Endothelial cell of umbilical vein (primary cell): ENCODE results near the gene CNTN5. TPM values are rescaled to one million over a fixed set of nuclear protein-coding genes. Genes with fewer than 3 reads are reported as not detected.

Experiments
- BruUV-seq: library from RNA; stranded (reverse); fragments of 400-500 nt; replicated peaks from 2 replicates; lab custom pipeline; 2021; lab: Mats Ljungman, UMichigan
- CTCF ChIA-PET: fragments of 300-600, 350-600 bp; sonication (Branson Sonifier 250); formaldehyde crosslinking; loops from one replicate; lab custom pipeline; 2021; ENCODE audit warnings: antibody characterized with exemption, inconsistent platforms; lab: Charles Lee
- POLR2A ChIA-PET: fragments of 300-600, 350-600 bp; sonication (Branson Sonifier 250); formaldehyde crosslinking; loops from one replicate; lab custom pipeline; 2021; ENCODE audit warnings: antibody characterized with exemption, inconsistent platforms; lab: Charles Lee
- DNase-seq: peaks from one replicate; pipeline ENCODE4 v3.0.0-alpha.2; 2011; ENCODE audit warnings: low read depth, low spot score
- FAIRE-seq: peaks from 2 replicates; lab custom pipeline; 2011; peaks lifted over from hg19 to GRCh38; lab: Jason Lieb, UNC
- H2AFZ ChIP-seq: 2 replicates; pipeline ENCODE4 v1.6.0; 2012; ENCODE audit warnings: low read depth, low read length, control low read depth, inconsistent platforms
- H3K27ac ChIP-seq: 2 replicates; pipeline ENCODE4 v1.5.1; 2011; ENCODE audit warnings: low read depth, mild to moderate bottlenecking, control low read depth, low read length, moderate library complexity; ENCODE audit not compliant: insufficient read depth
- H3K27me3 ChIP-seq, 2 experiments: 2 replicates each; pipeline versions ENCODE4 v1.6.0 to v1.6.1; 2011; ENCODE audit warnings: low read length in 2 of 2, mixed read lengths in 1 of 2; ENCODE audit not compliant: control insufficient read depth in 2 of 2, insufficient read depth in 2 of 2
- H3K36me3 ChIP-seq, 2 experiments: 2 replicates in 1 of 2; 3 replicates in 1 of 2; pipeline ENCODE4 v1.5.1; 2011; ENCODE audit warnings: low read length in 2 of 2, mild to moderate bottlenecking in 1 of 2, moderate library complexity in 1 of 2; ENCODE audit not compliant: control insufficient read depth in 2 of 2, insufficient read depth in 2 of 2; ENCODE audit errors: extremely low read depth in 1 of 2
- H3K4me1 ChIP-seq: 3 replicates; pipeline ENCODE4 v1.5.1; 2011; ENCODE audit warnings: mild to moderate bottlenecking, low read length; ENCODE audit not compliant: control insufficient read depth, insufficient read depth; ENCODE audit errors: extremely low read depth
- H3K4me2 ChIP-seq: 2 replicates; pipeline ENCODE4 v1.6.1; 2011; ENCODE audit warnings: low read length, control low read depth, mixed read lengths; ENCODE audit not compliant: insufficient read depth
- H3K4me3 ChIP-seq, 3 experiments: fragments of 200-600 bp in 1 of 3; sonication (generic), shearing (Covaris generic) in 1 of 3; replicated peaks in 1 of 3; 2 replicates each; pipeline ENCODE4 v1.5.1; 2011 to 2016; ENCODE audit warnings: control low read depth in 3 of 3, low read length in 3 of 3, mild to moderate bottlenecking in 2 of 3, inconsistent platforms in 1 of 3, low read depth in 1 of 3, moderate library complexity in 1 of 3; ENCODE audit not compliant: insufficient read depth in 1 of 3
- H3K79me2 ChIP-seq: 2 replicates; pipeline ENCODE4 v1.6.0; 2012; ENCODE audit warnings: low read length, inconsistent platforms; ENCODE audit not compliant: control insufficient read depth, insufficient read depth
- H3K9ac ChIP-seq: replicated peaks from 2 replicates; pipeline ENCODE3; 2011; ENCODE audit warnings: low read length, control low read depth; ENCODE audit not compliant: insufficient read depth; ENCODE audit errors: extremely low read depth
- H3K9me1 ChIP-seq: replicated peaks from 3 replicates; pipeline ENCODE4 v1.6.0; 2011; ENCODE audit warnings: mild to moderate bottlenecking, low read length; ENCODE audit not compliant: control insufficient read depth, insufficient read depth; ENCODE audit errors: extremely low read depth
- H3K9me3 ChIP-seq: replicated peaks from 2 replicates; pipeline ENCODE4 v1.5.1; 2012; ENCODE audit warnings: low read length, inconsistent platforms; ENCODE audit not compliant: control insufficient read depth, insufficient read depth
- H4K20me1 ChIP-seq: replicated peaks from 2 replicates; pipeline ENCODE3; 2011; ENCODE audit warnings: mild to moderate bottlenecking, low read length; ENCODE audit not compliant: control insufficient read depth, insufficient read depth; ENCODE audit errors: extremely low read depth
- EZH2 ChIP-seq: IDR thresholded peaks from 2 replicates; pipeline ENCODE4 v1.6.1; 2012; ENCODE audit warnings: borderline replicate concordance, low read depth, mild to moderate bottlenecking, moderate library complexity, low read length, inconsistent platforms; ENCODE audit not compliant: severe bottlenecking
- FOS ChIP-seq: IDR thresholded peaks from 2 replicates; pipeline ENCODE4 v1.6.1; 2011; ENCODE audit warnings: mild to moderate bottlenecking, low read length, moderate library complexity, borderline replicate concordance; ENCODE audit not compliant: insufficient read depth
- GATA2 ChIP-seq: IDR thresholded peaks from 2 replicates; pipeline ENCODE4 v1.7.0; 2011; ENCODE audit warnings: low read depth, mild to moderate bottlenecking, moderate library complexity, mixed read lengths, low read length; ENCODE audit not compliant: insufficient read length, insufficient read depth
- JUN ChIP-seq: IDR thresholded peaks from 2 replicates; pipeline ENCODE4 v1.6.1; 2011; ENCODE audit warnings: borderline replicate concordance, low read depth; ENCODE audit not compliant: insufficient read length, insufficient read depth
- MAX ChIP-seq: IDR thresholded peaks from 2 replicates; pipeline ENCODE4 v1.6.1; 2011; ENCODE audit not compliant: insufficient read depth, insufficient read length
- MYC ChIP-seq: IDR thresholded peaks from one replicate; pipeline ENCODE4 v1.6.1; 2011; ENCODE audit warnings: mild to moderate bottlenecking, low read depth, low read length
- POLR2AphosphoS5 ChIP-seq: IDR thresholded peaks from 2 replicates; pipeline ENCODE4 v1.6.1; 2012; ENCODE audit warnings: low read depth, mild to moderate bottlenecking, control low read depth, low read length, moderate library complexity; ENCODE audit not compliant: insufficient read depth
- dilution Hi-C: fragments of 300-500 bp; cut with MboI; formaldehyde crosslinking; loops from one replicate; pipeline ENCODE4 v1.15.0; 2019; ENCODE audit warnings: low sequenced_read_pairs; ENCODE audit not compliant: extremely low pct_ligation_motif_present
- intact Hi-C: fragments of 100-400 bp; cut with micrococcal nuclease; formaldehyde crosslinking; loops from one replicate; pipeline ENCODE4 v1.10.0; 2022
- polyA plus RNA-seq, 4 experiments: library from polyadenylated mRNA; depleted of rRNA in 3 of 4; stranded (reverse) in 3 of 4; unstranded in 1 of 4; fragments of >200 nt; gene quantifications; 2 replicates each; pipeline versions ENCODE4 v1.2.1 to v1.2.3, GENCODE V29; 2011 to 2012; ENCODE audit warnings: missing spikeins in 1 of 4
- total RNA-seq: library from RNA; stranded (reverse); gene quantifications from 2 replicates; pipeline ENCODE4 v1.2.3, GENCODE V29; 2021
- TF ChIP-seq, protein P1 (sequence below), 2 donors: IDR thresholded peaks; 1 replicate in 1 of 2; 2 replicates in 1 of 2; pipeline ENCODE4 v1.5.1; 2011; ENCODE audit warnings: low read length in 2 of 2, mild to moderate bottlenecking in 2 of 2, moderate library complexity in 2 of 2, control low read depth in 1 of 2, inconsistent platforms in 1 of 2, low read depth in 1 of 2; ENCODE audit not compliant: insufficient read depth in 1 of 2; ENCODE audit errors: extremely low read depth in 1 of 2

CNTN5 gene
- total and polyA plus RNA-seq, 2 donors (not counting 3 experiments of a cell fraction or from before 2014, with no cell fraction given) = not detected

GRCh38 chr11:99316776-99317520 lies 296.2 kb downstream of the CNTN5 start:
- DNase-seq (no peak), FAIRE-seq (no peak)
- intact Hi-C loops = no loop called here
- H3K79me2 ChIP-seq = no peaks in the 10 kb centered on the region
- H3K9ac ChIP-seq = no peak overlapping the region
- H3K4me3 ChIP-seq = no peak overlapping the region
- H3K27me3 ChIP-seq = no peaks in the 10 kb centered on the region
- no peaks in the 10 kb centered on the region for H3K4me1 ChIP-seq
- H3K27ac ChIP-seq = no peak overlapping the region
- no peaks in the 10 kb centered on the region for H3K36me3 ChIP-seq
- no peaks in the 10 kb centered on the region for H3K9me1 ChIP-seq
- TF ChIP-seq, protein P1, sequence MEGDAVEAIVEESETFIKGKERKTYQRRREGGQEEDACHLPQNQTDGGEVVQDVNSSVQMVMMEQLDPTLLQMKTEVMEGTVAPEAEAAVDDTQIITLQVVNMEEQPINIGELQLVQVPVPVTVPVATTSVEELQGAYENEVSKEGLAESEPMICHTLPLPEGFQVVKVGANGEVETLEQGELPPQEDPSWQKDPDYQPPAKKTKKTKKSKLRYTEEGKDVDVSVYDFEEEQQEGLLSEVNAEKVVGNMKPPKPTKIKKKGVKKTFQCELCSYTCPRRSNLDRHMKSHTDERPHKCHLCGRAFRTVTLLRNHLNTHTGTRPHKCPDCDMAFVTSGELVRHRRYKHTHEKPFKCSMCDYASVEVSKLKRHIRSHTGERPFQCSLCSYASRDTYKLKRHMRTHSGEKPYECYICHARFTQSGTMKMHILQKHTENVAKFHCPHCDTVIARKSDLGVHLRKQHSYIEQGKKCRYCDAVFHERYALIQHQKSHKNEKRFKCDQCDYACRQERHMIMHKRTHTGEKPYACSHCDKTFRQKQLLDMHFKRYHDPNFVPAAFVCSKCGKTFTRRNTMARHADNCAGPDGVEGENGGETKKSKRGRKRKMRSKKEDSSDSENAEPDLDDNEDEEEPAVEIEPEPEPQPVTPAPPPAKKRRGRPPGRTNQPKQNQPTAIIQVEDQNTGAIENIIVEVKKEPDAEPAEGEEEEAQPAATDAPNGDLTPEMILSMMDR (IDR thresholded peaks at IDR 0.05; ENCODE audit: extremely low read depth in 1 of 2, insufficient read depth in 1 of 2, low read depth in 1 of 2, low read length in 2 of 2) = no peak
- TF ChIP-seq JUN = no peak
- BruUV-seq = no TSS peak
- ChIA-PET POLR2A (no interaction called here), CTCF (no interaction called here)
- no peak overlapping the region for H2AFZ ChIP-seq
- no peak overlapping the region for H3K4me2 ChIP-seq
- dilution Hi-C loops = no loop called here
- no peaks in the 10 kb centered on the region for H4K20me1 ChIP-seq
- H3K9me3 ChIP-seq = no peaks in the 10 kb centered on the region

- H2AFZ ChIP-seq = no peak overlapping the region
- intact Hi-C loops (no loop called here), dilution Hi-C loops (no loop called here)
- no peak for TF ChIP-seq MAX
- no peak for TF ChIP-seq GATA2
- no peak for TF ChIP-seq POLR2AphosphoS5
- TF ChIP-seq FOS = no peak
- TF ChIP-seq MYC = no peak
- TF ChIP-seq, protein P1 (IDR thresholded peaks at IDR 0.05; ENCODE audit: extremely low read depth in 1 of 2, insufficient read depth in 1 of 2, low read depth in 1 of 2, low read length in 2 of 2) = no peak
- TF ChIP-seq EZH2 = no peak
- POLR2A ChIA-PET = no interaction called here
- no peaks in the 10 kb centered on the region for H4K20me1 ChIP-seq
- H3K4me1 ChIP-seq = no peaks in the 10 kb centered on the region
- no TSS peak for BruUV-seq
- no peak overlapping the region for H3K9ac ChIP-seq
- H3K27me3 ChIP-seq = no peaks in the 10 kb centered on the region
- no peak for FAIRE-seq
- DNase-seq = no peak
- no peaks in the 10 kb centered on the region for H3K9me1 ChIP-seq
- H3K4me2 ChIP-seq = no peak overlapping the region
- no peak overlapping the region for H3K27ac ChIP-seq
- CTCF ChIA-PET = no interaction called here
- no peaks in the 10 kb centered on the region for H3K36me3 ChIP-seq
- H3K79me2 ChIP-seq = no peaks in the 10 kb centered on the region
- no peaks in the 10 kb centered on the region for H3K9me3 ChIP-seq
- no peak overlapping the region for H3K4me3 ChIP-seq
These were observed 300.1 kb downstream of the CNTN5 start for GRCh38 chr11:99320769-99321290.
